MV-4-11 (cell line): ENCODE data around the gene SLC49A4.

Experiments used
- DNase-seq: peaks from one replicate; lab custom pipeline; 2025; lab: John Stamatoyannopoulos, UW

SLC49A4 gene

GRCh38 chr3:122908251-122908650 lies 113.4 kb downstream of the SLC49A4 start:
- no peak for DNase-seq

GRCh38 chr3:122911901-122912300 lies 117.0 kb downstream of the SLC49A4 start:
- no peak for DNase-seq

DNA sequence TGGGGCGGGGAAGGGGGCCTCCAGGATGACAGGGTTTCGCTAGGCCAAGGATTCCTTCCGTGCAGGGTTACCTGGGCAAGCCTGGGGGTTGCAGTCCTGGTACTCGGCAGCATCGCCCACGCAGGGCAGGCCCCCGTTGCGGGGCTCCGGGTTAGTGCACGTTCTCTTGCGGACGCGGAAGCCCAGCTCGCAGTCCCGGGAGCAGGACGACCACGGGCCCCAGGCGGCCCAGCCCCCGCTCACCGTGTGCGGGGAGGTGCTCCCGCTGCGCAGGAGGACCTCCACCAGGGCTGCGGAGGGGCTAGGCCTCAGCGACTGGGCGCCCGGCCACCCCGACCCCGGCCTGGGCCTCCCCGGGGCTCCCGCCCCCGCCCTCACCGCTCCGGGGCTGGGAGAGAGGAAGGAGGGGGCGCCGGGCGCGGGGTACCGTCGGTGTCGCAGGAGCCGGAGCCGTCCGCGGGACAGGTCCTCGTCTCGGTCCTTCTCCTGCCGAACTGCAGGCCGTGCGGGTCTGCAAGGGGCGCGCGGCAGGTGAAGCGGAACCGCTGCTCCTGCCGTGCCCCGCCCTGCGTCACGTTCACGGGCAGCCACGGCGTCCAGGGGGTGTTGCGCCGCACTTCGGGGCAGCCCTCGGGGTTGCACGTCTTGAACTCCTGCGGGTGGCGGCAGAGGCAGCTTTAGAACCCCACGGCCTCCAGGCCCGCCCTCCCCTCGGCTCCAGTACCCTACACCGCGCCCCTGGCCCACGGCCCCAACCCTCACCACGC lies 118.1 kb downstream of the SLC49A4 start:
- DNase-seq: no peak

DNA sequence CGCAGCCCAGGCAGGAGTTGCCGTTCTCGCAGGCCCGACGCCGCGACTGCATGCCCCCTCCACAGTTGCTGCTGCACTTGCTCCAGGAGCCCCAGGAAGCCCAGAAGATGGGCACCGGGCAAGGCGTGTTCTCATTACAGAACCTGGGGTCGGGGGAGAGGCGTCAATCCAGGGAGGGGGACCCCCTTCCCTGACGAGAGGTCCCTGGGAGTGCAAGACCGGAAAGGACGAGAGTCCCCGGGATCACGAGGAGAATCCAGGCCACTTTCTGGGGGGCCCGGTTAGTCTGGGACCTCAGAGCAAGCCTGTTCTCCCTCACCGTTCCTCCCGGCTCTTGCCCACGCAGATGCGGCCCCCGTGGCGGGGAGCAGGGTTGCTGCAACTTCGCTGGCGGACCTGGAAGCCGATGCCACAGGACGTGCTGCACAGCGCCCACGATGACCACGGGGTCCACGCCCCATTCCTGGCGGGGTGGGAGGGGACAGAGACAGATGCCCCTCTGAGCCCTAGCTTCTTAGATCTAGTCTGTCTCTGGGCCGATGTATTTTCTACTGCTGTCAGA lies 118.8 kb downstream of the SLC49A4 start:
- DNase-seq: no peak

- no peak for DNase-seq
Measured at GRCh38 chr3:122915300-122916055, 120.6 kb downstream of the SLC49A4 start.

- DNase-seq: no peak
Measured at GRCh38 chr3:122916084-122916483, 121.2 kb downstream of the SLC49A4 start.

DNA sequence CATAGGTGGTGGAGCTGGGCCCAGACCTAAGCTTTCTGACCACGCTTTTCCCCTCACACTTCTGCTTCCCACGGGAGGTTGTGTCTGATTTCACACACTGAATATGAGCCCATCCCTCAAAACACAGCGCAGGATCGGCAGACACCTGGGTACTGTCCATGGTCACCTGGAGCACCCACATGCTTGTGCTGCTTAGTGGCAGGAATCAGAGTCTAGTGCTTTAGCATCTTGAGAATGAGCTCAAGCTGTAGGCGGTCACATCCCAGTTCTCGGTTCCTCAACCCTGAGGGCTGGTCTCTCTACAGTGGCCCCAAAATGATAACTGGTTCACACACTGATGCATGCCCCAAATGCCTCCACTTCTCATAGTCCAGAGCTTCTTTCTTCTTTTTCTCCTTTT lies 121.7 kb downstream of the SLC49A4 start:
- no peak for DNase-seq

DNA sequence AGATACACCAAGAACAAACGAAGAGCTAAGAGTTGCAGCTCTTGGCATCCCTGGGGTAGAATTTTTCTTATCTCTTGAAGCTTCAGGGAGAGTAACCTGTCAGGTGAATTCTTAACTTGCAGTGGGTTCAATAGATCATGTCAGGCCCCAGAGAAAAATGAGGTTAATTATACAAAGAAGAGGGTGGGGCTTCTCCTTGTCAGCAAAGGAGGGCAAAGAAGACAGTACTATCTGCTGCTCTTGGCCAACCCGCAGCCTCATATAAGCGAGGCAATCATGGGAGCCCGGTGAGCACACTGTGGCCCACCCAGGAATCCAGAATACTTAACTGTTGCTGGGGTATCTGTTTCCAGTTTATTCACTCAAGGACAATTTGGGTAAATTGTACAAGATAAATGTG lies 122.5 kb downstream of the SLC49A4 start:
- DNase-seq: no peak

GRCh38 chr3:122918576-122919290 lies 123.9 kb downstream of the SLC49A4 start:
- DNase-seq: no peak

GRCh38 chr3:122919291-122919610 lies 124.4 kb downstream of the SLC49A4 start:
- no peak for DNase-seq

- DNase-seq: no peak
Measured at GRCh38 chr3:122920986-122921385, 126.1 kb downstream of the SLC49A4 start.

- DNase-seq: no peak
Measured at GRCh38 chr3:122921791-122922651, 127.2 kb downstream of the SLC49A4 start.

DNA sequence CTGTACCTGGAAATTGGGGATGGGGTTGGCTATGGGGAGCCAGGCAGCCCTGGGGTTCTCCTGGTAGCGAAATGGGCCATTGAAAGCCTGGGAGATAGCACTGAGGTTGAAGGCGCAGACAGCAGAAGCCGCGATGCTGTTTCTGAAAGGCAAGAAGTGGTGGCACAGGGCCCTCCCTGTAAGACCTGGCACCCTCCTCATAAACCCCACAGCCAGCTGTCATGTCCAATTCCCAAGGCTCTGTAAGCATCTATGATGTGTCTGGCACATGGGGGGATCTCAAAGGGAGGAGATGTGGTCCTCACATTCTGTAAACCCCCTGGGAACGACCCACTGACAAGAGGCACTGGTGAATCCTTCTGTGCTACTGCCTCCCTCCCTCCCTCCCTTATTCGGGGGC lies 128.7 kb downstream of the SLC49A4 start:
- DNase-seq: no peak

- no peak for DNase-seq
Measured at GRCh38 chr3:122924056-122924455, 129.2 kb downstream of the SLC49A4 start.

GRCh38 chr3:122925756-122926155 lies 130.9 kb downstream of the SLC49A4 start:
- no peak for DNase-seq

DNA sequence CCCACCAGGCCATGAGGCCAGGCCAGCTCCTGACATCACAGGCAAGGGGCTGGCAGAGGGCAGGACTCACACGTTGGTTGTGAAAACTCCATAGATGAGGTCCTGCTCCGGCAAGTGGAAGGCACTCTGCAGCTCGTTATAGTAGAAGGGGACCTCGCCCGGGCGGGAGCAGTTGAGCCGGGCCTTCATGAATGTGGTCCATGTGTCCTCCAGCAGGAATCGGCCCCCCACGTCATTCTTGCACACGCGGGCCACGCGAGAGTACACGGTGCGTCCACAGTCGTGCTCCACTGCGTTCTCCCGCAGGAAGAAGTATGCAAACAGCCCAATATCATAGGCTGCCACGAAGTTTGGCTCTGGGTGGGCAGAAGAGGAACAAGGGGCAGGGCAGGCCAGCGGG lies 131.5 kb downstream of the SLC49A4 start:
- no peak for DNase-seq

GRCh38 chr3:122926811-122927210 lies 131.9 kb downstream of the SLC49A4 start:
- no peak for DNase-seq

- DNase-seq: no peak
Measured at GRCh38 chr3:122927726-122928125, 132.9 kb downstream of the SLC49A4 start.

- no peak for DNase-seq
Measured at GRCh38 chr3:122928396-122929187, 133.7 kb downstream of the SLC49A4 start.

GRCh38 chr3:122929188-122930062 lies 134.6 kb downstream of the SLC49A4 start:
- no peak for DNase-seq
